Bone marrow (tissue), 2 donors: ENCODE results near the gene BIRC7.

Experiments used
- DNase-seq, 2 donors: peaks; one replicate each; lab custom pipeline; 2025; lab: John Stamatoyannopoulos, UW

Gene BIRC7

GRCh38 chr20:63281742-63282665, 46.3 kb downstream of the BIRC7 start:
- no peak for DNase-seq

DNA sequence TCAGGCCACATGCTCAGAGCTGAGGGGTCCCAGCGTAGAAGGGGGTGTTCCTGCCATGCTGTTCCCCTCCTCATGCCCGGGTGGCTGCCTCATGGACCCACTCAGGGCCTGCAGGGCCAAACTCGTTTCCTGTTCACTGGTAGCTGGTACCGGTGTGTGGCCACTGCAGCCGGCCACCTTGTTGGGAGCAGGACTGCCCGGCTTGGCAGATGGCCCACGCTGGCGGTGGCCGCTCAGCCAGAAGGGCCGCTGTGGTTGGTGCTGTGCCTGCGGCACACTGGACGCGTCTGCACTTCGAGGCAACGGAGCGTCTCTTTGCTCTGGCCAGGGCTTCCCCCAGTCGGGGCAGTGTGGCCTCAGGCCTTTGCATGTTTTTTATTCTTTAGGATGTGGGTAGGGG, 47.2 kb downstream of the BIRC7 start:
- DNase-seq, result no peak

DNA sequence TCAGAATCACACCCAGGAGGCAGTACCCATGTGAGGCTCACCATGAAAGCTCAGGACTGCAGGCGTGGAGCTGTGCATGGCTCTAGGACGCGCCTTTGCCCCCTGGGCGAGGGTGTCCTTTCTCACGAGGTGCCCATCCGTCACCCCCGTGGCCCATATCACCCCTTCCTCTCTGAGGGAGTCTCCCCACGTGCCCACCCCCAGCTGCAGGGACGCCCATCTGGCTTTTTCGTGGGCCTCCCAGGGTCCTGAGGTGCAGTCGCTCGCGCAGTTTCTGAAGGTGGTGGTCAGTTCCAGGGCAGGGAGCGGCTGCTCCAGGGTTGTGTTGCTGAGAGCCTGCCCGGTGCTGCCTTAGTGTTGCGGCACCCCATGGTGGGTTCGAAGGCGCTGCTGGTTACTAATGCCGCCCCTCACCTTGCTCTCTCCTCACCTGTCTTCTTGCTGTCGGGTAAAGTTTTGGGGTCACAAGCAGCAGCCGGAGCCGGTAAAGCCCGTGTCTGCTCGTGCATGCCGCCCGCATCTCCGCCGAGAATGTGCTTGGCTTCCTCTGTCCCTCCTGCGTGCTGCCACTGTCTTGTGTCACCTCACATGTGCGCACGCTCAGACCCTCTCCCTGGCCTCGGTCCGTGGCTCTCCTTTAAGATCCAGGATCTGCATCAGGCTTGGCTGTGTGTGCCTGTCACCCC, 47.8 kb downstream of the BIRC7 start:
- DNase-seq, result no peak

GRCh38 chr20:63284083-63284440, 48.4 kb downstream of the BIRC7 start:
- DNase-seq, result no peak

GRCh38 chr20:63284544-63284949, 48.8 kb downstream of the BIRC7 start:
- DNase-seq, result no peak

DNA sequence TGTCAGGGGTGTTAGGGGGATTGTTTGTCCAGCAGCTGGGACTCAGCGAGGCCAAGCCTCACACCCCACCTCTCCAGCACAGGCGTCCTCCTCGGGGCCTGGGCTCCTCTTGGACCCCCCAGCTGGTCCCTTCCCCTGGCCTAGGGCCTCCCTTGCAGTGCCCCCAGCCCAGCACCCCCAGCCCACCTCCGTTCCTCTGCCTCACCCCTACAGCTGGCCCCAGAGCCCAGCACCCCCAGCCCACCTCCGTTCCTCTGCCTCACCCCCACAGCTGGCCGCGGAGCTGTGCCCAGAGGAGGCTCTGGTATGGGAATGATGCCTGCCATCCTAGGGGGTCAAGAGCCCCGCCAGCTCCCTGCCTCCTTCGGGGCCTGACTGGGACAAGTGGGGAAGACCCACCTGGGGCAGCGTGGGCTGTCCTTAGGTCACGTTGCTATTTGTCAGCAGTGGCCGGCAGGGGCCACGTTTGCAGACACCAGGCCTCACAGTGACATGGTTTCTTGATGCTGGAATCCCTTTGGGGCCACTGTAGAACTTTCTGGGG, 49.3 kb downstream of the BIRC7 start:
- no peak for DNase-seq

DNA sequence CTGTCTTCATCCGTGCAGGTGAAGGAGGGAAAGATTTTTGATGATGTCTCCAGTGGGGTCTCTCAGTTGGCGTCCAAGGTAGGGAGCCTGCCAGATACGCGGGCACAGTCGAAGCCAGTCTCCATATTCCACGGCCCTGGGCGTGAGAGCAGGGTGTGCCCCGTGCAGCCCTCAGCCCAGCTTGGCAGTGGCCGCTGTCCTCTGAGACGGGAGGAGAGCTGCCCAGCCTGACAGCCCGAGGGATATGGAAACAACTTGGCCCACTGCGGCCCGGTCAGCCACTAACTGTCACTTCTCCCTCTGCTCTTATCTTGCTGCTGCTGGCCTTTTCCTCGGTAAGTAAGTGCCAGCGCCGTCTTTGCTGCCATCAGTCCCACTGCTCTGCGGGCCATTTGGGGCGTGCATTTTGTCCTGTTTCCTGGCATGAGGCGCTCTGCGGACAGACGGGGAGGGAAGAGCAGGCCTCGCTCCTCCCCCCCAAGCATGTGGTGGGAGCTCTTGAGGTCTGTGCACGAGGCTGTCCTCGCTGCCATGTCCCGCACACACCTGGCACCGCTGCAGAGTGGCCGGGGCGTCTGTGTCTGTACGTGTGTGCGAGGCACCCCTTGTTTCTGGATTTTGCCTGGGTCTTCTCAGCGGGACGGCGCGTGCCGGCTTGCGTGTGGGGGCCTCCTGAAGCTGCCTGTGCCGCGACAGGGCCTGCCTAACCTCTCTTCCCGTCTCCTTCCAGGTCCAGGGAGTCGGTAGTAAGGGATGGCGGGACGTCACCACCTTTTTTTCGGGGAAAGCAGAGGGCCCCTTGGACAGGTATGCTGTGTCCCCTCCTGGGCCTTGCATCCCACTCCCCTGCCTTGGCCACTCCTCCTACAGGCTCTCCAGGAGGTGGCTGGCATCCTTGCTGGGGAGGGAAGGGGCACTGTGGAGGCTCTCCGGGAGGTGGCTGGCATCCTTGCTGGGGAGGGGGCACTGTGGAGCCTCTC, 50.2 kb downstream of the BIRC7 start:
- no peak for DNase-seq

DNA sequence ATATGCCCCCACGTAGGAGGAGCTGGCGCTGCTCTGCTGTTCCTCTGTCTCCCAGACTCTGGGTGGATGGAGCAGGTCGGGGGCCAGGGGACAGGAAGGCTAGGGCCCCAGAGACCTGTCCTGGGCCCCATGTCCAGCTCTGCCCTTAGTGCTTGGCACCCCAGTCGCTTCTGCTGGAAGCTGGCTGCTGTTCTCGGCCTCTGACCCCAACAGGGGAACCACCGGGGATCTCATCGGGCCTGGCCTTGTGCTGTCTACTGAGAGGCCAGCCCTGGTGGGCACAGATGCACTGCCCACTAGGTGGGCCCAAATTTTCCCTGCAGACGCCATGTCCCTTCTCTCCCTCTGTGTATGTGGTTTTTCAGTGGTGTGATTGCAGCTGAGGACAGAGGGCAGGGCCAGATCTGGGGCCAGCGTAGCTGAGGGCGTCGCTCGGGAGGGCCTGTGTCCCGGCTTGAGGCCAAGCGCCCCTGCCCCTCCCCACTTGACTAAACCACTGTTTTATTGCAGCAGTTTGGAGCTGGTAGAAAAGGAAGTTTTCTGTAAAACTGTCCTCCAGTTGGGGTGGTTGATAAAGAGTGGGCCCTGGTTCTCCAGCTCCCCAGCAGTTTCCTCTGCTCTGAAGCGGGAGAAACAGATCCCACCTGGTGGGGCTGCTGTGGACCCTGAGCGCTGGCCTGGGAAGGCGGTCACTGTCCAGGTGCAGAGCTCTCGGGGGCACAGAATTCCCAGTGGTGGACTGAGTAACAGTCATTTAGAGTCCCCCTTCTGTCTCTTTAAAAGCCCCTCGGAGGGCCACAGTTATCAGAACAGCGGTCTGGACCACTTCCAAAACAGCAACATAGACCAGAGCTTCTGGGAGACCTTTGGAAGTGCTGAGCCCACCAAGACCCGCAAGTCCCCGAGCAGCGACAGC, 51.3 kb downstream of the BIRC7 start:
- no peak for DNase-seq

DNA sequence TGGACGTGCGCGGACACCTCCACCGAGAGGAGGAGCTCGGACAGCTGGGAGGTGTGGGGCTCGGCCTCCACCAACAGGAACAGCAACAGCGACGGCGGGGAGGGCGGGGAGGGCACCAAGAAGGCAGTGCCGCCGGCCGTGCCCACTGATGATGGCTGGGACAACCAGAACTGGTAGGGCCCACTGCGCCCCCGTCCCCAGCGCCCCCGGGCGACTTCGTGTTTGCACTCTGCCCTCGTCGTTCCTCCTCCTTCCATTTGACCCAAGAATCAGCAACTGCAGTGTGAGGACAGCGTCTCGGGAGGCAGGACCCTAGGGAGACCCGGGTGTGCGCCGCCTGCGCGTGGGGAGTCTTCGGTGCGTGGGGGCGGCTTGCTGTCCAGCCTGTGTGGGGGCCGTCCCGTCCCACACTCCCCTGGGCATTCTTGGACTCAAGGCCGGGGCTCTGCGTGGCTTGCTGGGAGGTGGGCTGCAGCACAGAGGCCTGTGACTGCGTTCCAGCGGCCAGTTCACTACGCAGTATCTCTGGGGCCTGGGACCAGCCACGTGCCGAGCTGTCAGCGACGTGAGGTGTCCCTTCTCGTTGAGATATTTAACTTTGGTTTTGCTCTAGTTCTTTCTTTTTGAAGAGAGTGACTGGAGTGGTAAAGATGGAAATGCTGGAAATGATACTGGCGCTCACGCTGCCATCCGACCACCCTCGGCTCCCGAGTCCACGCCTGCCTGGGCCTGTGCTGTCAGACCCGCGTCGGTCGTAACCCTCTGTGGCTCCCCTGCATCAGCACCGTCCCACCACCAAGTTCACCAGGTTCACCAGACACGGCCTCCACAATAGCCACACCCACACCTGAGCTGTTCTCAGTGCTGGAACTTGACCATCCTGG, 52.2 kb downstream of the BIRC7 start:
- no peak for DNase-seq

GRCh38 chr20:63288581-63289251, 53.0 kb downstream of the BIRC7 start:
- no peak for DNase-seq

DNA sequence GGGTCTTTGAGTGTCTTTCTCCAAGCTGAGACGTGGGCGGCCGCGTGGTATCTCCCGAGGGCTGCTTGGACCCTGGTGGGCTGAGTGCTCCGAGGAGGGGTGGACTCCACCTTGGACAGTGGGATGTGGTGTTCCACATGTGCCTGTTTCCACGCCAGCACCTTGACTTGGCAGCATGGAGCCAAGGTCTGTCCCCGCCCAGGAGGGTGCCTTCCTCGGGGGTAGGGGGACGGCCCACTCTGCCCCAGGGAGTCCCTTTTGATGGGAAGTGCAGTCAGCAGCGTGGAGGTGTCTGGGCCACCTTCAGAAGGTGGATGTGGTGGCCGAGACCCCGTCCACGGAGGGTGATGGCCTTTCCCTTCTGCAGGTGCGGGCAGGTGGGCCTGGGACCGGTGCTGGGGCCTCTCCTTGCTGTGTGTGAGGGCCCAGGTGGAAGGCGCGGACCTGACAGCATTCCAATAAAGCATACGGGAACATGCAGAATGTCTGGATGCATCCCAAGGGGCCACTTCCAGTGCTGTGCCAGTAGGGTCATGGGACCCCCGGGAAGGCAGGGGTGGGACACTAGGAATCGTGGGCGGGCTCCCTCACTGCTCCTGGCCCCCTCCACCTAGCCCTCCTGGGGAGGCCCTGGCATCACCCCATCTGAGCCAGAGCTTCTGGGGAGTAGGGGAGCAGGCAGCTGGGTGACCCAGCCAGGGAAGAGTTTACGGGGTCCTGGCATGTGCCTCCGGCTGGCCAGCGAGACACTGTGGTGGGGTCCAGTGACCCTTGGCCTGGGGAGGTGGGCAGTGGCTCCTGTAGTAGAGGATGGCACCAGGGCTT, 53.8 kb downstream of the BIRC7 start:
- DNase-seq, result no peak
